GM12878 (cell line): Measurements from ENCODE around the gene RNASE13. TPM values are rescaled to one million over a fixed set of nuclear protein-coding genes. Genes with fewer than 3 reads are reported as not detected.

Experiments used
- ATAC-seq: fragments of 200-7000 bp; cut with Tn5 transposase; 3 replicates; pipeline ENCODE4 v1.9.1; 2020; ENCODE audit warnings: mild to moderate bottlenecking, moderate library complexity
- BruUV-seq: library from RNA; stranded (reverse); fragments of 400-500 nt; replicated peaks from 2 replicates; lab custom pipeline; 2021; lab: Mats Ljungman, UMichigan
- CTCF ChIA-PET: fragments of 300-600 bp; sonication (Branson Sonifier 250); formaldehyde crosslinking; extraction: SDS; loops from one replicate; lab custom pipeline; 2021; ENCODE audit warnings: inconsistent platforms; lab: Yijun Ruan, JAX
- POLR2A ChIA-PET: fragments of 350-600 bp; formaldehyde crosslinking; extraction: SDS; loops from one replicate; lab custom pipeline; 2021; ENCODE audit warnings: inconsistent platforms; lab: Charles Lee
- RAD21 ChIA-PET: fragments of 300-600 bp; sonication (Branson Sonifier 250); formaldehyde crosslinking; loops from one replicate; lab custom pipeline; 2023; ENCODE audit warnings: antibody characterized with exemption; ENCODE audit not compliant: unreplicated experiment; lab: Charles Lee
- SMC1A ChIA-PET: fragments of 300-600 bp; sonication (Branson Sonifier 250); formaldehyde crosslinking; loops from one replicate; lab custom pipeline; 2023; ENCODE audit not compliant: unreplicated experiment, uncharacterized antibody; lab: Charles Lee
- DNase-seq: peaks from one replicate; pipeline ENCODE4 v3.0.0-alpha.2; 2011; ENCODE audit warnings: low read depth, low spot score
- FAIRE-seq: peaks from 3 replicates; lab custom pipeline; 2011; peaks lifted over from hg19 to GRCh38; lab: Jason Lieb, UNC
- H2AFZ ChIP-seq: 2 replicates; pipeline ENCODE4 v1.6.0; 2011; ENCODE audit warnings: low read depth, low read length, control low read depth; ENCODE audit not compliant: control insufficient read depth
- H3K27ac ChIP-seq: 2 replicates; pipeline ENCODE4 v1.5.1; 2011; ENCODE audit warnings: control low read depth; ENCODE audit not compliant: control insufficient read depth, insufficient read depth
- H3K27me3 ChIP-seq, 2 experiments: replicated peaks in 1 of 2; 2 replicates each; pipeline versions ENCODE4 v1.6.0 to v1.6.1; 2011; ENCODE audit warnings: low read length in 1 of 2; ENCODE audit not compliant: control insufficient read depth in 2 of 2, insufficient read depth in 2 of 2
- H3K36me3 ChIP-seq, 2 experiments: 2 replicates each; pipeline ENCODE4 v1.5.1; 2011; ENCODE audit warnings: low read length in 1 of 2; ENCODE audit not compliant: control insufficient read depth in 2 of 2, insufficient read depth in 2 of 2
- H3K4me1 ChIP-seq: 2 replicates; pipeline ENCODE4 v1.6.1; 2011; ENCODE audit warnings: mild to moderate bottlenecking, low read length, moderate library complexity, mixed read lengths; ENCODE audit not compliant: control insufficient read depth, insufficient read depth
- H3K4me2 ChIP-seq: 2 replicates; pipeline ENCODE4 v1.6.0; 2011; ENCODE audit warnings: control low read depth; ENCODE audit not compliant: control insufficient read depth, insufficient read depth
- H3K4me3 ChIP-seq: fragments of 200-600 bp; sonication (generic); 2 replicates; pipeline ENCODE4 v1.5.1; 2016
- H3K79me2 ChIP-seq: 2 replicates; pipeline ENCODE4 v1.6.0; 2011; ENCODE audit warnings: low read length; ENCODE audit not compliant: control insufficient read depth, insufficient read depth
- H3K9ac ChIP-seq: 2 replicates; pipeline ENCODE4 v1.8.0; 2011; ENCODE audit warnings: low read length, control low read depth, mixed read lengths; ENCODE audit not compliant: control insufficient read depth, insufficient read depth
- H3K9me3 ChIP-seq: replicated peaks from 3 replicates; pipeline ENCODE4 v1.5.1; 2011; ENCODE audit warnings: mild to moderate bottlenecking, low read length; ENCODE audit not compliant: control insufficient read depth, insufficient read depth
- H4K20me1 ChIP-seq: 2 replicates; pipeline ENCODE4 v1.6.0; 2011; ENCODE audit not compliant: control insufficient read depth, insufficient read depth
- NBN ChIP-seq: fragments of 450-650 bp; IDR thresholded peaks from 2 replicates; pipeline ENCODE4 v1.6.1; 2016
- NFYA ChIP-seq: IDR thresholded peaks from 2 replicates; pipeline ENCODE4 v1.6.1; 2011; ENCODE audit warnings: low read depth, mild to moderate bottlenecking, low read length, improper control_type of control experiment, borderline replicate concordance
- NRF1 ChIP-seq: conservative IDR thresholded peaks from 2 replicates; pipeline ENCODE4 v1.6.1; 2011; ENCODE audit warnings: mild to moderate bottlenecking, low read depth, low read length, improper control_type of control experiment
- RAD21 ChIP-seq: IDR thresholded peaks from 2 replicates; pipeline ENCODE4 v1.6.1; 2011; ENCODE audit warnings: mild to moderate bottlenecking, low read depth, low read length, moderate library complexity; ENCODE audit not compliant: insufficient read depth
- WGBS: methylation state at CpG from one replicate; pipeline ENCODE4 v1.1.6; 2016; ENCODE audit warnings: low lambda C conversion rate; ENCODE audit not compliant: insufficient replicate concordance, insufficient coverage; ENCODE audit errors: missing lambda C conversion rate; 5-methylcytosine and 5-hydroxymethylcytosine counted together
- in situ Hi-C: fragments of 300-500 bp; cut with MboI; formaldehyde crosslinking; loops from 9 replicates; pipeline ENCODE4 v1.14.3; 2018; ENCODE audit warnings: mixed read lengths
- intact Hi-C: fragments of 100-400 bp; cut with micrococcal nuclease; formaldehyde crosslinking; loops from one replicate; pipeline ENCODE4 v1.14.2; 2022; ENCODE audit not compliant: unreplicated experiment
- polyA plus RNA-seq, 11 experiments: library from polyadenylated mRNA; depleted of rRNA in 4 of 11; unstranded in 6 of 11; stranded (reverse) in 5 of 11; fragments of >200 nt; fragmentation: Nextera tagmentation in 4 of 11; fragmentation: Illumina TruSeq in 1 of 11; extraction: Ambion mirVana in 4 of 11; extraction: Trizol in 1 of 11; gene quantifications; 1 replicate in 1 of 11; 2 replicates in 10 of 11; pipeline versions ENCODE4 v1.2.1 to v1.2.3, GENCODE V29; 2011 to 2016; ENCODE audit warnings: inconsistent platforms in 2 of 11, missing spikeins in 2 of 11, low read depth in 1 of 11
- total RNA-seq, 4 experiments: library from RNA; depleted of rRNA in 3 of 4; stranded (reverse); fragments of >200 nt in 3 of 4; fragmentation: Illumina TruSeq in 1 of 4; extraction: Trizol in 1 of 4; gene quantifications; 2 replicates each; pipeline versions ENCODE4 v1.2.1 to v1.2.3, GENCODE V29; 2013 to 2021
- TF ChIP-seq, protein P1 (sequence below): IDR thresholded peaks from 2 replicates; pipeline ENCODE4 v1.6.1; 2012; ENCODE audit warnings: low read length, inconsistent platforms
- TF ChIP-seq, protein P2 (sequence below): IDR thresholded peaks from 2 replicates; pipeline ENCODE4 v1.6.1; 2012; ENCODE audit warnings: improper control_type of control experiment, low read depth, low read length; ENCODE audit not compliant: insufficient replicate concordance
- TF ChIP-seq, protein P3 (sequence below): fragments of 450-650 bp; IDR thresholded peaks from 2 replicates; pipeline ENCODE4 v1.6.1; 2016; ENCODE audit warnings: mild to moderate bottlenecking

Gene RNASE13
- total and polyA plus RNA-seq, 10 of the 15 experiments (the other 5 are each of a cell fraction or from before 2014, with no cell fraction given), result not detected

DNA sequence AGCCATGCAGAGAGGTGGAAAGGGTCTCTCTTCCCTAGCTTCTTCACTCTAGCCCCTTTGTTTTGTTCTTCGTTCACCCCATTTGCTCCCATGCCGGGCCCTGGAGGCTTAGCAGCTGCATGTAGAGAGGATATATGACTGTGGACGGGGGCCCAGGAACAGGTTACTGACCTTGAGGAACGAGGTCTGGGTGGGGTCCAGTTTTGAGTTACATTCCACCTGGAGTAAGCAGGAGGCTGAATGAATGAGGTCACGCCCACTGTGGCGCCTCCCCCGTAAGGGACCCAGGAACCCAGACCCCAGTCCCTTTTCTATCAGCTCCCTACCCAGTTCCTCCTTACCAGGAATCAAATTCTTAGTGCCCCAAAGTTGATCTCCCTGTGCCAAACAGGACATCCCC lies 16.3 kb downstream of the RNASE13 start:
- no peaks in the 10 kb centered on the region for H3K79me2 ChIP-seq
- TF ChIP-seq NRF1, result no peak
- TF ChIP-seq, protein P1, sequence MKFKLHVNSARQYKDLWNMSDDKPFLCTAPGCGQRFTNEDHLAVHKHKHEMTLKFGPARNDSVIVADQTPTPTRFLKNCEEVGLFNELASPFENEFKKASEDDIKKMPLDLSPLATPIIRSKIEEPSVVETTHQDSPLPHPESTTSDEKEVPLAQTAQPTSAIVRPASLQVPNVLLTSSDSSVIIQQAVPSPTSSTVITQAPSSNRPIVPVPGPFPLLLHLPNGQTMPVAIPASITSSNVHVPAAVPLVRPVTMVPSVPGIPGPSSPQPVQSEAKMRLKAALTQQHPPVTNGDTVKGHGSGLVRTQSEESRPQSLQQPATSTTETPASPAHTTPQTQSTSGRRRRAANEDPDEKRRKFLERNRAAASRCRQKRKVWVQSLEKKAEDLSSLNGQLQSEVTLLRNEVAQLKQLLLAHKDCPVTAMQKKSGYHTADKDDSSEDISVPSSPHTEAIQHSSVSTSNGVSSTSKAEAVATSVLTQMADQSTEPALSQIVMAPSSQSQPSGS, result no peak
- no peak for TF ChIP-seq RAD21
- TF ChIP-seq, protein P2, sequence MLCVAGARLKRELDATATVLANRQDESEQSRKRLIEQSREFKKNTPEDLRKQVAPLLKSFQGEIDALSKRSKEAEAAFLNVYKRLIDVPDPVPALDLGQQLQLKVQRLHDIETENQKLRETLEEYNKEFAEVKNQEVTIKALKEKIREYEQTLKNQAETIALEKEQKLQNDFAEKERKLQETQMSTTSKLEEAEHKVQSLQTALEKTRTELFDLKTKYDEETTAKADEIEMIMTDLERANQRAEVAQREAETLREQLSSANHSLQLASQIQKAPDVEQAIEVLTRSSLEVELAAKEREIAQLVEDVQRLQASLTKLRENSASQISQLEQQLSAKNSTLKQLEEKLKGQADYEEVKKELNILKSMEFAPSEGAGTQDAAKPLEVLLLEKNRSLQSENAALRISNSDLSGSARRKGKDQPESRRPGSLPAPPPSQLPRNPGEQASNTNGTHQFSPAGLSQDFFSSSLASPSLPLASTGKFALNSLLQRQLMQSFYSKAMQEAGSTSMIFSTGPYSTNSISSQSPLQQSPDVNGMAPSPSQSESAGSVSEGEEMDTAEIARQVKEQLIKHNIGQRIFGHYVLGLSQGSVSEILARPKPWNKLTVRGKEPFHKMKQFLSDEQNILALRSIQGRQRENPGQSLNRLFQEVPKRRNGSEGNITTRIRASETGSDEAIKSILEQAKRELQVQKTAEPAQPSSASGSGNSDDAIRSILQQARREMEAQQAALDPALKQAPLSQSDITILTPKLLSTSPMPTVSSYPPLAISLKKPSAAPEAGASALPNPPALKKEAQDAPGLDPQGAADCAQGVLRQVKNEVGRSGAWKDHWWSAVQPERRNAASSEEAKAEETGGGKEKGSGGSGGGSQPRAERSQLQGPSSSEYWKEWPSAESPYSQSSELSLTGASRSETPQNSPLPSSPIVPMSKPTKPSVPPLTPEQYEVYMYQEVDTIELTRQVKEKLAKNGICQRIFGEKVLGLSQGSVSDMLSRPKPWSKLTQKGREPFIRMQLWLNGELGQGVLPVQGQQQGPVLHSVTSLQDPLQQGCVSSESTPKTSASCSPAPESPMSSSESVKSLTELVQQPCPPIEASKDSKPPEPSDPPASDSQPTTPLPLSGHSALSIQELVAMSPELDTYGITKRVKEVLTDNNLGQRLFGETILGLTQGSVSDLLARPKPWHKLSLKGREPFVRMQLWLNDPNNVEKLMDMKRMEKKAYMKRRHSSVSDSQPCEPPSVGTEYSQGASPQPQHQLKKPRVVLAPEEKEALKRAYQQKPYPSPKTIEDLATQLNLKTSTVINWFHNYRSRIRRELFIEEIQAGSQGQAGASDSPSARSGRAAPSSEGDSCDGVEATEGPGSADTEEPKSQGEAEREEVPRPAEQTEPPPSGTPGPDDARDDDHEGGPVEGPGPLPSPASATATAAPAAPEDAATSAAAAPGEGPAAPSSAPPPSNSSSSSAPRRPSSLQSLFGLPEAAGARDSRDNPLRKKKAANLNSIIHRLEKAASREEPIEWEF, result no peak
- no peak for TF ChIP-seq NBN
- TF ChIP-seq, protein P3, sequence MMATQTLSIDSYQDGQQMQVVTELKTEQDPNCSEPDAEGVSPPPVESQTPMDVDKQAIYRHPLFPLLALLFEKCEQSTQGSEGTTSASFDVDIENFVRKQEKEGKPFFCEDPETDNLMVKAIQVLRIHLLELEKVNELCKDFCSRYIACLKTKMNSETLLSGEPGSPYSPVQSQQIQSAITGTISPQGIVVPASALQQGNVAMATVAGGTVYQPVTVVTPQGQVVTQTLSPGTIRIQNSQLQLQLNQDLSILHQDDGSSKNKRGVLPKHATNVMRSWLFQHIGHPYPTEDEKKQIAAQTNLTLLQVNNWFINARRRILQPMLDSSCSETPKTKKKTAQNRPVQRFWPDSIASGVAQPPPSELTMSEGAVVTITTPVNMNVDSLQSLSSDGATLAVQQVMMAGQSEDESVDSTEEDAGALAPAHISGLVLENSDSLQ, result no peak
- no peak for TF ChIP-seq NFYA
- TF ChIP-seq, all 136 proteins: peak for 0
- no peak overlapping the region for H3K27ac ChIP-seq
- H3K9me3 ChIP-seq, result no peaks in the 10 kb centered on the region
- 9% methylated on average over 7 of the region's 7 CpGs for WGBS
- ATAC-seq (no peak), FAIRE-seq (no peak), DNase-seq (no peak)
- H3K36me3 ChIP-seq, result no peaks in the 10 kb centered on the region
- RAD21 ChIA-PET, result interaction anchor here (1.2 kb wide), 2 partner anchors 18 to 74 kb away, joined by 3 to 4 read pairs; no protein-coding TSS in a partner anchor
- H3K27me3 ChIP-seq, result peaks cover 2 to 10% of the 10 kb centered on the region in 2 experiments
- POLR2A ChIA-PET, result no interaction called here
- intact Hi-C loops, result no loop called here
- H3K4me1 ChIP-seq, result no peaks in the 10 kb centered on the region
- H3K4me2 ChIP-seq, result no peak overlapping the region
- H4K20me1 ChIP-seq, result no peaks in the 10 kb centered on the region
- no TSS peak for BruUV-seq
- H2AFZ ChIP-seq, result no peak overlapping the region
- SMC1A ChIA-PET, result interaction anchor here (0.9 to 2.2 kb wide), 3 partner anchors 21 to 87 kb away, joined by 3 to 11 read pairs (median 3); no protein-coding TSS in a partner anchor
- in situ Hi-C loops, result loop anchor here (5.0 kb wide), 1 partner anchor 84 kb away; the partner anchor contains the start of gene TMEM253
- no peak overlapping the region for H3K9ac ChIP-seq
- CTCF ChIA-PET, result interaction anchor here (0.7 to 10.7 kb wide), 3 partner anchors 13 to 86 kb away, joined by 3 to 253 read pairs (median 3); partner anchors contain the start of gene TMEM253
- no peak overlapping the region for H3K4me3 ChIP-seq
